Mesendoderm (in vitro differentiated cells): ENCODE data around the gene ABCC3.

ENCODE experiments used
- DNase-seq: peaks from one replicate; pipeline ENCODE4 v3.0.0; 2013
- H2AK5ac ChIP-seq: 2 replicates; pipeline ENCODE4 v1.6.1; 2013; ENCODE audit warnings: low read length, inconsistent platforms
- H2BK120ac ChIP-seq: 2 replicates; pipeline ENCODE4 v1.6.1; 2013; ENCODE audit warnings: low read depth, mild to moderate bottlenecking, low read length, moderate library complexity, mixed read lengths
- H2BK15ac ChIP-seq: replicated peaks from 2 replicates; pipeline ENCODE4 v1.6.1; 2013; ENCODE audit warnings: low read depth, mild to moderate bottlenecking, moderate library complexity
- H2BK5ac ChIP-seq: 2 replicates; pipeline ENCODE4 v1.6.1; 2013; ENCODE audit warnings: low read length, inconsistent platforms
- H3K18ac ChIP-seq: 2 replicates; pipeline ENCODE4 v1.6.1; 2013; ENCODE audit warnings: mild to moderate bottlenecking, low read length, mixed read lengths
- H3K23ac ChIP-seq: one replicate; pipeline ENCODE4 v1.6.1; 2013; ENCODE audit warnings: low read length
- H3K27ac ChIP-seq: 2 replicates; pipeline ENCODE4 v1.5.1; 2013; ENCODE audit warnings: low read depth, mild to moderate bottlenecking, inconsistent platforms, low read length, moderate library complexity
- H3K27me3 ChIP-seq: 2 replicates; pipeline ENCODE4 v1.6.1; 2013; ENCODE audit warnings: low read length, control low read depth, mild to moderate bottlenecking, inconsistent platforms; ENCODE audit not compliant: insufficient read depth, poor library complexity
- H3K36me3 ChIP-seq: 2 replicates; pipeline ENCODE4 v1.6.1; 2013; ENCODE audit warnings: low read length, inconsistent platforms; ENCODE audit not compliant: control insufficient read depth, insufficient read depth
- H3K4ac ChIP-seq: one replicate; pipeline ENCODE4 v1.6.1; 2013; ENCODE audit warnings: low read depth, mild to moderate bottlenecking, low read length, moderate library complexity
- H3K4me1 ChIP-seq: 2 replicates; pipeline ENCODE4 v1.6.1; 2013; ENCODE audit warnings: low read depth, low read length, inconsistent platforms; ENCODE audit not compliant: control insufficient read depth
- H3K4me2 ChIP-seq: 2 replicates; pipeline ENCODE4 v1.6.1; 2013; ENCODE audit warnings: low read length
- H3K4me3 ChIP-seq: 2 replicates; pipeline ENCODE4 v1.5.1; 2013; ENCODE audit warnings: mild to moderate bottlenecking, low read length
- H3K56ac ChIP-seq: one replicate; pipeline ENCODE4 v1.6.1; 2013; ENCODE audit warnings: low read length
- H3K79me1 ChIP-seq: 2 replicates; pipeline ENCODE4 v1.6.1; 2013; ENCODE audit warnings: low read length, inconsistent platforms
- H3K79me2 ChIP-seq: 2 replicates; pipeline ENCODE4 v1.6.1; 2013; ENCODE audit warnings: mild to moderate bottlenecking, low read length; ENCODE audit not compliant: control insufficient read depth, insufficient read depth
- H3K9ac ChIP-seq: 2 replicates; pipeline ENCODE4 v1.6.1; 2013; ENCODE audit warnings: low read length, inconsistent platforms
- H4K5ac ChIP-seq: one replicate; pipeline ENCODE4 v1.6.1; 2013; ENCODE audit warnings: low read length
- H4K8ac ChIP-seq: one replicate; pipeline ENCODE4 v1.6.1; 2013; ENCODE audit warnings: low read depth, mild to moderate bottlenecking, control low read depth, low read length, moderate library complexity
- WGBS: extraction: QIAGEN DNeasy Blood & Tissue Kit; methylation state at CpG from one replicate; pipeline ENCODE4 v1.1.7; 2013; ENCODE audit warnings: low lambda C conversion rate, missing lambda C conversion rate; ENCODE audit not compliant: insufficient coverage; ENCODE audit errors: extremely low coverage; 5-methylcytosine and 5-hydroxymethylcytosine counted together

The ABCC3 gene

DNA sequence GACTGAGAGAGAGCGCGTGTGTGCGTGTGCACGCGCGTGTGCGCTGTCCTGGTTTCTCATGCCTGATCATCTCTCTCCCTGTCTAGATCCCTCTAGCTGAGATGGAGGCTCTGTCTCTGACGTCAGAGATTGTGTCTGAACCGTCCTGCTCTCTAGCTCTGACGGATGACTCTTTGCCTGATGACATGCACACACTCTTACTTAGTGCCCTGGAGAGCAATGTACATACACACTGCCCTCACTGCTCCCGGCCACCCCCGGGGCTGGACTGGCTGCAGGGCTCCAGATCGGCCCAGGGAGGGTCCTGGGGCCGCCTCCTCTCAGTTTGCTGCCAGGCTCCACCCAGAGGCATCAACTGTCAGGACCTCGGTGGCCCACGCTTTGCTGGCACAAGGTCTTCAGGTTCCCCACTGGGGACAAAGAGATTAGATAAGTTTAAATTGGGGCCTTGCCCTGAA, 13.1 kb upstream of the ABCC3 start:
- no peak overlapping the region for H2BK120ac ChIP-seq
- peaks cover 9% of the 10 kb centered on the region for H3K4me1 ChIP-seq
- H2BK5ac ChIP-seq, result no peak overlapping the region
- H3K36me3 ChIP-seq, result no peaks in the 10 kb centered on the region
- no peaks in the 10 kb centered on the region for H3K79me2 ChIP-seq
- H4K5ac ChIP-seq, result no peak overlapping the region
- no peak overlapping the region for H3K27ac ChIP-seq
- peak overlapping the region; percentile 29 for H3K9ac ChIP-seq
- H2BK15ac ChIP-seq, result no peak overlapping the region
- H3K4me3 ChIP-seq, result no peak overlapping the region
- no peak overlapping the region for H3K23ac ChIP-seq
- H3K79me1 ChIP-seq, result no peaks in the 10 kb centered on the region
- H3K56ac ChIP-seq, result peak overlapping the region; percentile 54
- no CpG with 5 or more reads among the region's 16 CpGs for WGBS
- no peak overlapping the region for H2AK5ac ChIP-seq
- H3K18ac ChIP-seq, result no peak overlapping the region
- no peak overlapping the region for H4K8ac ChIP-seq
- no peaks in the 10 kb centered on the region for H3K27me3 ChIP-seq
- no peak for DNase-seq
- no peak overlapping the region for H3K4ac ChIP-seq
- no peak overlapping the region for H3K4me2 ChIP-seq

DNA sequence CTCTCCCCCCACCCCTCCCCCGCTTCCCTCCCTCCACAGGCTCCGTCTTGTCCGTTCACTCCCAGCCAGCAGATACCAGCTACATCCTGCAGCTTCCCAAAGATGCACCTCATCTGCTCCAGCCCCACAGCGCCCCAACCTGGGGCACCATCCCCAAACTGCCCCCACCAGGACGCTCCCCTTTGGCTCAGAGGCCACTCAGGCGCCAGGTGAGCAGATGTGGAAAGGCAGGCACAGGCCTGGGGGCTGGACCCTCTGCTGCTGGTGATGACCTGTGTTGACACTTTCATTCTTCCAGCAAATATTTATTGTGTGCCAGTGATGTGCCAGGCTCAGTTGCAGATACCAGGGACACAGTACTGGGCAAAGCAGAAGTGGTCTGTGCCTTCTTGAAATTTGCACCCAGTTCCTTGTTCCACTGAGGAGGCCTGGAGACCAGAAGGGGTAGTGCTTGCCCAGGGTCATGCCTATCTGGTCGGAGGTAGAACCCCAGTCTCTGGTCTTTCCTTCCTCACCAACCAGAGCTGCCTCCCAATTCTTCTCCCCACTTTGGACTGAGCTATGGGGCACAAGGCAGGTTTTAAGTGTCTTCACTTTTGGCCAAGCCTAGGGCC, 10.3 kb upstream of the ABCC3 start:
- peaks cover 19% of the 10 kb centered on the region for H3K4me1 ChIP-seq
- H4K8ac ChIP-seq, result no peak overlapping the region
- no peak overlapping the region for H3K56ac ChIP-seq
- H3K79me1 ChIP-seq, result no peaks in the 10 kb centered on the region
- H2BK15ac ChIP-seq, result no peak overlapping the region
- no peak overlapping the region for H2AK5ac ChIP-seq
- H2BK120ac ChIP-seq, result no peak overlapping the region
- no peak overlapping the region for H3K4ac ChIP-seq
- no peaks in the 10 kb centered on the region for H3K27me3 ChIP-seq
- no CpG with 5 or more reads among the region's 7 CpGs for WGBS
- no peak overlapping the region for H3K27ac ChIP-seq
- H3K18ac ChIP-seq, result no peak overlapping the region
- H4K5ac ChIP-seq, result no peak overlapping the region
- no peak overlapping the region for H3K23ac ChIP-seq
- no peak overlapping the region for H3K9ac ChIP-seq
- no peak overlapping the region for H2BK5ac ChIP-seq
- no peak overlapping the region for H3K4me3 ChIP-seq
- no peaks in the 10 kb centered on the region for H3K79me2 ChIP-seq
- DNase-seq, result no peak
- H3K36me3 ChIP-seq, result no peaks in the 10 kb centered on the region
- no peak overlapping the region for H3K4me2 ChIP-seq

DNA sequence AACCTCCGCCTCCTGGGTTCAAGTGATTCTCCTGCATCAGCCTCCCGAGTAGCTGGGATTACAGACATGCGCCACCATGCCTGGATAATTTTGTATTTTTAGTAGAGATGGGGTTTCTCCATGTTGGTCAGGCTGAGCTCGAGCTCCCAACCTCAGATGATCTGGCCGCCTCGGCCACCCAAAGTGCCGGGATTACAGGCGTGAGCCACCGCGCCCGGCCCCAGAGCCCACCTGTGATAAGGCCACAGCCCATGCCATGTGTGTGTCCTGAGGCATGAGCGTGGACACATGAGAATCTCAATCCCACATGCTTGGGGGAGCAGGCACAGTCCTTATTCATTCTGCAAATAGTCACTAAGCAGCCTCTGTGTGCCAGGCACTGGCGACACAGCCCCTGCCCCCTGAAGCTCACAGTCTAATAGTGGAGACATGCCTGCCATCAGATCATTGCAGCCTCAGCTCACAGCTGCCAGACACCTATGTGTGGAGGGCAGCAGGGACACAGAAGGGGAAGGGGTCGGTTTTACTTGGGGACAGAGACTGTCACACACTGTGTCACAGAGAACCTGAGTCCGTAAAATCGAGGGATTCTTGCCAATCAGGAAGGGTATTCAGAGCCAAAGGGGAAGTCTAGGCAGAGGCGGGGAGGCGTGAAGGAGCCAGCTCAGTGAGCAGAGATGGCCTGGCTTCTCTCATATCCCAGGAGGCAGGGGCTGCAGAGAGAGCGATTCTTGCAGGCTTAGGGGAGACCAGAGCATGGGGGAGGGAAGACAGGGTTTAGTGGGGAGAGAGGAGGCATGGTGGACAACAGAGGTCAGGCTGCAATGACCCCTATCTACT, 9.4 kb upstream of the ABCC3 start:
- no peaks in the 10 kb centered on the region for H3K79me1 ChIP-seq
- no peak overlapping the region for H2BK5ac ChIP-seq
- H3K4ac ChIP-seq, result no peak overlapping the region
- H2BK120ac ChIP-seq, result no peak overlapping the region
- no peak overlapping the region for H3K18ac ChIP-seq
- H3K4me1 ChIP-seq, result peaks cover 19% of the 10 kb centered on the region
- H3K27ac ChIP-seq, result no peak overlapping the region
- no peak overlapping the region for H3K4me3 ChIP-seq
- H3K23ac ChIP-seq, result no peak overlapping the region
- no peaks in the 10 kb centered on the region for H3K79me2 ChIP-seq
- no peak overlapping the region for H3K56ac ChIP-seq
- peak overlapping the region; percentile 8 for H3K9ac ChIP-seq
- no CpG with 5 or more reads among the region's 19 CpGs for WGBS
- H2BK15ac ChIP-seq, result no peak overlapping the region
- H2AK5ac ChIP-seq, result no peak overlapping the region
- no peaks in the 10 kb centered on the region for H3K27me3 ChIP-seq
- no peak overlapping the region for H4K5ac ChIP-seq
- H4K8ac ChIP-seq, result no peak overlapping the region
- no peak for DNase-seq
- H3K36me3 ChIP-seq, result no peaks in the 10 kb centered on the region
- no peak overlapping the region for H3K4me2 ChIP-seq

DNA sequence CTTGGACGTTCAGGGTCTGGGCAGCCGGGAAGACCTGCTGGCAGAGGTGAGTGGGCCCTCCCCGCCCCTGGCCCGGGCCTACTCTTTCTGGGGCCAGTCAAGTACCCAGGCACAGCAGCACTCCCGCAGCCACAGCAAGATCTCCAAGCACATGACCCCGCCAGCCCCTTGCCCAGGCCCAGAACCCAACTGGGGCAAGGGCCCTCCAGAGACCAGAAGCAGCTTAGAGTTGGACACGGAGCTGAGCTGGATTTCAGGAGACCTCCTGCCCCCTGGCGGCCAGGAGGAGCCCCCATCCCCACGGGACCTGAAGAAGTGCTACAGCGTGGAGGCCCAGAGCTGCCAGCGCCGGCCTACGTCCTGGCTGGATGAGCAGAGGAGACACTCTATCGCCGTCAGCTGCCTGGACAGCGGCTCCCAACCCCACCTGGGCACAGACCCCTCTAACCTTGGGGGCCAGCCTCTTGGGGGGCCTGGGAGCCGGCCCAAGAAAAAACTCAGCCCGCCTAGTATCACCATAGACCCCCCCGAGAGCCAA, 8.6 kb upstream of the ABCC3 start:
- Histone ChIP-seq H4K8ac (no peak overlapping the region), H2AK5ac (no peak overlapping the region), H3K27ac (no peak overlapping the region), H3K18ac (no peak overlapping the region), H3K56ac (no peak overlapping the region), H3K4me1 (peaks cover 17% of the 10 kb centered on the region), H3K9ac (peak overlapping the region; percentile 8), H3K23ac (no peak overlapping the region), H3K4me3 (no peak overlapping the region), H2BK15ac (no peak overlapping the region), H3K36me3 (no peaks in the 10 kb centered on the region), H3K4ac (no peak overlapping the region), H3K27me3 (no peaks in the 10 kb centered on the region), H4K5ac (no peak overlapping the region), H2BK120ac (no peak overlapping the region), H3K79me1 (no peaks in the 10 kb centered on the region), H3K79me2 (no peaks in the 10 kb centered on the region), H2BK5ac (no peak overlapping the region), H3K4me2 (no peak overlapping the region)
- no CpG with 5 or more reads among the region's 19 CpGs for WGBS
- DNase-seq, result peak; percentile 89

DNA sequence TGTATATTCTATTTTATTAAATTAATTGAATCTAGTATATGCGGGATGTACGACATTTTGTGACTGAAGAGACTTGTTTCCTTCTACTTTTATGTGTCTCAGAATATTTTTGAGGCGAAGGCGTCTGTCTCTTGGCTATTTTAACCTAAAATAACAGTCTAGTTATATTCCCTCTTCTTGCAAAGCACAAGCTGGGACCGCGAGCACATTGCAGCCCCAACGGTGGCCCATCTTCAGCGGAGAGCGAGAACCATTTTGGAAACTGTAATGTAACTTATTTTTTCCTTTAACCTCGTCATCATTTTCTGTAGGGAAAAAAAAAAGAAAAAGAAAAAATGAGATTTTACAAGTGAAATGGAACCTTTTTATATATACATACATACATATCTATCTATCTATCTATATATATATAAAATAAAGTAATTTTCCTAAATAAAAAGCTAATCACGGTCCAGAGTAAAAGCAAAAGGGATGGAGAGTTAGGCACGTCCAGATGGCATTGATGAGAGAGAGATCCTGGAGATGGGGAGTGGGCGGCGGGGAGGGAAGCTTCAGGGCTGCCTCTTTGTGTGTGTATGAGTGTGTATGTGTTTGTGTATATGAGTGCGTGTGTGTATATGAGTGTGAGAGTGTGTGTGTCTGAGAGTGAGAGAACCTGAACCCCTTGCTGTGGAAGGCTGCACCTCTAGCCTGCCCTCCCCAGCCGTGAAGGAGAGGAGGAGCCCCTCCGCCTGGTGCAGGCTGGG, 7.5 kb upstream of the ABCC3 start:
- Histone ChIP-seq H2AK5ac (no peak overlapping the region), H3K56ac (peak overlapping the region; percentile 25), H3K27ac (no peak overlapping the region), H3K79me2 (no peaks in the 10 kb centered on the region), H3K4me1 (peaks cover 10% of the 10 kb centered on the region), H3K36me3 (no peaks in the 10 kb centered on the region), H3K9ac (no peak overlapping the region), H2BK15ac (no peak overlapping the region), H4K8ac (no peak overlapping the region), H3K23ac (no peak overlapping the region), H3K4me2 (no peak overlapping the region), H3K4me3 (no peak overlapping the region), H4K5ac (no peak overlapping the region), H3K79me1 (no peaks in the 10 kb centered on the region), H3K27me3 (no peaks in the 10 kb centered on the region), H2BK5ac (no peak overlapping the region), H3K4ac (no peak overlapping the region), H2BK120ac (no peak overlapping the region), H3K18ac (no peak overlapping the region)
- no peak for DNase-seq
- no CpG with 5 or more reads among the region's 17 CpGs for WGBS
